Glomerular visceral epithelial cell (primary cell): ENCODE measurements around the gene CHCHD4.

Experiments
- DNase-seq: peaks from one replicate; pipeline ENCODE4 v3.0.0-alpha.2; 2016; ENCODE audit errors: extremely low spot score

Gene CHCHD4

GRCh38 chr3:14150078-14150477 lies 25.4 kb upstream of the CHCHD4 start:
- DNase-seq: no peak

- no peak for DNase-seq
Measured at GRCh38 chr3:14148041-14148985, 23.6 kb upstream of the CHCHD4 start.

- DNase-seq: no peak
Measured at GRCh38 chr3:14147617-14148016, 22.9 kb upstream of the CHCHD4 start.

- DNase-seq: no peak
Measured at GRCh38 chr3:14147066-14147435, 22.4 kb upstream of the CHCHD4 start.

- no peak for DNase-seq
Measured at GRCh38 chr3:14146381-14147065, 21.9 kb upstream of the CHCHD4 start.

GRCh38 chr3:14145670-14146380 lies 21.2 kb upstream of the CHCHD4 start:
- DNase-seq: no peak

GRCh38 chr3:14145236-14145635 lies 20.6 kb upstream of the CHCHD4 start:
- DNase-seq: no peak

- DNase-seq: peak; percentile 96
Measured at GRCh38 chr3:14144423-14145075, 19.9 kb upstream of the CHCHD4 start.

GRCh38 chr3:14143271-14144225 lies 18.9 kb upstream of the CHCHD4 start:
- DNase-seq: peak; percentile 85

GRCh38 chr3:14142567-14143270 lies 18.0 kb upstream of the CHCHD4 start:
- DNase-seq: no peak

- no peak for DNase-seq
Measured at GRCh38 chr3:14141602-14142341, 17.1 kb upstream of the CHCHD4 start.

- DNase-seq: no peak
Measured at GRCh38 chr3:14141144-14141543, 16.5 kb upstream of the CHCHD4 start.

GRCh38 chr3:14140668-14141067 lies 16.0 kb upstream of the CHCHD4 start:
- no peak for DNase-seq

GRCh38 chr3:14139771-14140170 lies 15.1 kb upstream of the CHCHD4 start:
- DNase-seq: no peak

GRCh38 chr3:14138878-14139655 lies 14.4 kb upstream of the CHCHD4 start:
- no peak for DNase-seq

- no peak for DNase-seq
Measured at GRCh38 chr3:14138109-14138877, 13.6 kb upstream of the CHCHD4 start.

GRCh38 chr3:14137445-14137844 lies 12.8 kb upstream of the CHCHD4 start:
- no peak for DNase-seq

- no peak for DNase-seq
Measured at GRCh38 chr3:14137004-14137403, 12.3 kb upstream of the CHCHD4 start.
